Type B pancreatic cell (in vitro differentiated cells): ENCODE data around the gene EN1. TPM values are rescaled to one million over a fixed set of nuclear protein-coding genes. Genes with fewer than 3 reads are reported as not detected.

Experiments
- DNase-seq: peaks from one replicate; pipeline ENCODE4 v3.0.0; 2021; ENCODE audit warnings: mixed read lengths; ENCODE audit not compliant: unreplicated experiment; ENCODE audit errors: extremely low spot score
- H3K27ac Mint-ChIP-seq: 2 replicates; pipeline ENCODE4 v1.8.0; 2021; ENCODE audit warnings: mild to moderate bottlenecking, mixed read lengths
- H3K27me3 Mint-ChIP-seq: 2 replicates; pipeline ENCODE4 v1.8.0; 2021; ENCODE audit warnings: mixed read lengths
- H3K36me3 Mint-ChIP-seq: 2 replicates; pipeline ENCODE4 v1.8.0; 2021; ENCODE audit warnings: mixed read lengths
- H3K4me1 Mint-ChIP-seq: one replicate; pipeline ENCODE4 v1.8.0; 2021; ENCODE audit warnings: mixed read lengths; ENCODE audit not compliant: unreplicated experiment
- H3K4me3 Mint-ChIP-seq: 2 replicates; pipeline ENCODE4 v1.8.0; 2021; ENCODE audit warnings: mild to moderate bottlenecking, mixed read lengths
- H3K9me3 Mint-ChIP-seq: 2 replicates; pipeline ENCODE4 v1.8.0; 2021; ENCODE audit warnings: mixed read lengths
- CTCF ChIP-seq: fragments of 200-600 bp; sonication (generic); conservative IDR thresholded peaks from 2 replicates; pipeline ENCODE4 v1.5.0; 2021; ENCODE audit warnings: antibody characterized with exemption, mild to moderate bottlenecking
- total RNA-seq: library from RNA; stranded (reverse); gene quantifications from 2 replicates; pipeline ENCODE4 v1.2.1, GENCODE V29; 2021; ENCODE audit warnings: low replicate concordance

Gene EN1
- total RNA-seq, 1 donor from 2014 or later = 2.7 TPM

- no peak overlapping the region for H3K27ac Mint-ChIP-seq
- H3K27me3 Mint-ChIP-seq = peaks cover 96% of the 10 kb centered on the region
- no peaks in the 10 kb centered on the region for H3K9me3 Mint-ChIP-seq
- H3K4me1 Mint-ChIP-seq = no peaks in the 10 kb centered on the region
- TF ChIP-seq CTCF = no peak
- H3K4me3 Mint-ChIP-seq = no peak overlapping the region
- no peak for DNase-seq
- H3K36me3 Mint-ChIP-seq = no peaks in the 10 kb centered on the region
Observed at GRCh38 chr2:118826093-118826492, 21.4 kb downstream of the EN1 start.

GRCh38 chr2:118823633-118824032 lies 23.8 kb downstream of the EN1 start:
- DNase-seq = no peak
- Mint-ChIP-seq H3K9me3 (no peaks in the 10 kb centered on the region), H3K36me3 (no peaks in the 10 kb centered on the region), H3K27me3 (peaks cover 97% of the 10 kb centered on the region), H3K4me1 (no peaks in the 10 kb centered on the region), H3K4me3 (no peak overlapping the region), H3K27ac (no peak overlapping the region)
- no peak for TF ChIP-seq CTCF

- Mint-ChIP-seq H3K4me3 (no peak overlapping the region), H3K4me1 (no peaks in the 10 kb centered on the region), H3K27ac (no peak overlapping the region), H3K27me3 (peaks cover 97% of the 10 kb centered on the region), H3K9me3 (no peaks in the 10 kb centered on the region), H3K36me3 (no peaks in the 10 kb centered on the region)
- no peak for TF ChIP-seq CTCF
- no peak for DNase-seq
Observed at GRCh38 chr2:118822572-118822971, 24.9 kb downstream of the EN1 start.

- Mint-ChIP-seq H3K4me3 (no peak overlapping the region), H3K4me1 (no peaks in the 10 kb centered on the region), H3K9me3 (no peaks in the 10 kb centered on the region), H3K36me3 (no peaks in the 10 kb centered on the region), H3K27ac (no peak overlapping the region), H3K27me3 (peaks cover 98% of the 10 kb centered on the region)
- no peak for TF ChIP-seq CTCF
- no peak for DNase-seq
Observed at GRCh38 chr2:118822015-118822414, 25.4 kb downstream of the EN1 start.

GRCh38 chr2:118817469-118817868 lies 30.0 kb downstream of the EN1 start:
- no peak for DNase-seq
- Mint-ChIP-seq H3K36me3 (no peaks in the 10 kb centered on the region), H3K4me3 (no peak overlapping the region), H3K4me1 (peaks cover 3% of the 10 kb centered on the region), H3K9me3 (no peaks in the 10 kb centered on the region), H3K27me3 (peaks cover 88% of the 10 kb centered on the region), H3K27ac (no peak overlapping the region)
- no peak for TF ChIP-seq CTCF

GRCh38 chr2:118816669-118817068 lies 30.8 kb downstream of the EN1 start:
- Mint-ChIP-seq H3K9me3 (no peaks in the 10 kb centered on the region), H3K4me3 (no peak overlapping the region), H3K4me1 (peaks cover 3% of the 10 kb centered on the region), H3K27ac (no peak overlapping the region), H3K36me3 (no peaks in the 10 kb centered on the region), H3K27me3 (peaks cover 88% of the 10 kb centered on the region)
- TF ChIP-seq CTCF = no peak
- DNase-seq = no peak
